ENCODE data around the gene UNC93B1. TPM values are rescaled to one million over a fixed set of nuclear protein-coding genes. Genes with fewer than 3 reads are reported as not detected.

UNC93B1 gene
- total and polyA plus RNA-seq, 2 of the 13 experiments (the other 11 are each of a cell fraction or from before 2014, with no cell fraction given): 8.8 to 18.9 TPM

- no peak for TF ChIP-seq HNF1A (IDR thresholded peaks at IDR 0.05; ENCODE audit: low read depth)
- peak; percentile 23; the same call in 1 of the 2 replicates for TF ChIP-seq HNF1A (CRISPR knock-in tag; IDR thresholded peaks at IDR 0.05; ENCODE audit: borderline replicate concordance)
- peak; percentile 43 for TF ChIP-seq PITX1 (CRISPR knock-in tag; IDR thresholded peaks at IDR 0.05)
- peak; percentile 38 for TF ChIP-seq MYC (CRISPR knock-in tag; IDR thresholded peaks at IDR 0.05; ENCODE audit: borderline replicate concordance)
- TF ChIP-seq NFRKB (IDR thresholded peaks at IDR 0.05): no peak
- no peak for TF ChIP-seq ZBTB3 (CRISPR knock-in tag; IDR thresholded peaks at IDR 0.05; ENCODE audit: borderline replicate concordance, low read depth)
- TF ChIP-seq MLLT10 (CRISPR knock-in tag; IDR thresholded peaks at IDR 0.05): no peak
- peak; percentile 86 for TF ChIP-seq HIC2 (CRISPR knock-in tag; IDR thresholded peaks at IDR 0.05; ENCODE audit: low read depth)
- peak; percentile 80 for TF ChIP-seq SALL2 (CRISPR knock-in tag; IDR thresholded peaks at IDR 0.05)
- no peak for TF ChIP-seq RBAK (CRISPR knock-in tag; IDR thresholded peaks at IDR 0.05)
- peak; percentile 87 for TF ChIP-seq SKI (IDR thresholded peaks at IDR 0.05; ENCODE audit: partially characterized antibody)
- no peak for TF ChIP-seq PLSCR1 (CRISPR knock-in tag; IDR thresholded peaks at IDR 0.05; ENCODE audit: borderline replicate concordance)
- peak; percentile 46; the same call in 1 of the 2 replicates for TF ChIP-seq NFYC (CRISPR knock-in tag; IDR thresholded peaks at IDR 0.05)
- TF ChIP-seq TOE1 (CRISPR knock-in tag; IDR thresholded peaks at IDR 0.05): peak; percentile 25; the same call in 1 of the 2 replicates
- TF ChIP-seq ZBTB2 (CRISPR knock-in tag; IDR thresholded peaks at IDR 0.05; ENCODE audit: low read depth): no peak
- no peak; the same call in 1 of the 2 replicates for TF ChIP-seq ZNF12 (CRISPR knock-in tag; IDR thresholded peaks at IDR 0.05)
- no peak for TF ChIP-seq MAFK (conservative IDR thresholded peaks at IDR 0.05 in 1 of 2, IDR thresholded peaks at IDR 0.05 in 1 of 2; ENCODE audit: low read length in 2 of 2)
- TF ChIP-seq THRA (CRISPR knock-in tag; IDR thresholded peaks at IDR 0.05; ENCODE audit: borderline replicate concordance): peak; percentile 69; the same call in 1 of the 2 replicates
- TF ChIP-seq FOXA3 (CRISPR knock-in tag; IDR thresholded peaks at IDR 0.05): peak; percentile 82
Observed at GRCh38 chr11:68016904-68017817, 13.3 kb upstream of the UNC93B1 start (continued).
